Activated CD8-positive, alpha-beta T cell treated with anti-CD3 and anti-CD28 coated beads for 36 hours (primary cell): ENCODE results near the gene PICALM. TPM values are rescaled to one million over a fixed set of nuclear protein-coding genes. Genes with fewer than 3 reads are reported as not detected.
A peak's percentile ranks its signal among the peaks of the same experiment; 100 is the strongest.

Experiments
- ATAC-seq: fragments of 200-7000 bp; cut with Tn5 transposase; one replicate; pipeline ENCODE4 v1.10.0; 2021; ENCODE audit warnings: mild to moderate bottlenecking, moderate library complexity
- CTCF ChIA-PET: fragments of 350-600 bp; sonication (Branson Sonifier 250); formaldehyde crosslinking; loops from one replicate; lab custom pipeline; 2021; ENCODE audit warnings: antibody characterized with exemption; lab: Charles Lee
- POLR2A ChIA-PET: fragments of 350-600 bp; sonication (Branson Sonifier 250); formaldehyde crosslinking; loops from one replicate; lab custom pipeline; 2021; ENCODE audit warnings: antibody characterized with exemption; lab: Charles Lee
- DNase-seq: peaks from one replicate; pipeline ENCODE4 v3.0.0-alpha.2; 2020
- H3K27ac Mint-ChIP-seq: one replicate; pipeline ENCODE4 v1.8.0; 2021; ENCODE audit warnings: mild to moderate bottlenecking, mixed read lengths
- H3K27me3 Mint-ChIP-seq: one replicate; pipeline ENCODE4 v1.8.0; 2021; ENCODE audit warnings: mixed read lengths
- H3K36me3 Mint-ChIP-seq: one replicate; pipeline ENCODE4 v1.8.0; 2021; ENCODE audit warnings: low read depth, mixed read lengths
- H3K4me1 Mint-ChIP-seq: one replicate; pipeline ENCODE4 v1.8.0; 2021; ENCODE audit warnings: low read depth, mixed read lengths
- H3K4me3 Mint-ChIP-seq: one replicate; pipeline ENCODE4 v1.8.0; 2021; ENCODE audit warnings: mild to moderate bottlenecking, moderate library complexity, mixed read lengths
- H3K9me3 Mint-ChIP-seq: one replicate; pipeline ENCODE4 v1.8.0; 2021; ENCODE audit warnings: mixed read lengths
- CTCF ChIP-seq: fragments of 200-600 bp; IDR thresholded peaks from one replicate; pipeline ENCODE4 v1.8.0; 2022; ENCODE audit warnings: antibody characterized with exemption, mild to moderate bottlenecking
- intact Hi-C: fragments of 100-400 bp; cut with micrococcal nuclease; formaldehyde crosslinking; loops from one replicate; pipeline ENCODE4 v1.10.0; 2022
- total RNA-seq, 2 experiments: library from RNA; stranded (reverse); gene quantifications; one replicate each; pipeline ENCODE4 v1.2.3, GENCODE V29; 2021

The PICALM gene
- total RNA-seq = 10 to 100 TPM; 57.5 to 61.2 TPM

- peaks cover 29% of the 10 kb centered on the region for H3K36me3 Mint-ChIP-seq
- H3K9me3 Mint-ChIP-seq = no peaks in the 10 kb centered on the region
- no peak for TF ChIP-seq CTCF
Observed at GRCh38 chr11:86068951-86069407, at the start of gene PICALM. PICALM (minus strand) TSS chr11:86069084; CDS start chr11:86068780, 304 bp downstream.

GRCh38 chr11:86118253-86118652, 49.4 kb upstream of the PICALM start:
- H3K4me3 Mint-ChIP-seq = no peak overlapping the region
- H3K27ac Mint-ChIP-seq = no peak overlapping the region
- DNase-seq (no peak), ATAC-seq (no peak)
- no peaks in the 10 kb centered on the region for H3K9me3 Mint-ChIP-seq
- peaks cover 3% of the 10 kb centered on the region for H3K27me3 Mint-ChIP-seq
- no peak for TF ChIP-seq CTCF
- intact Hi-C loops = loop anchor here (5.0 kb wide), 2 partner anchors 71 to 74 kb away; no protein-coding TSS in a partner anchor
- ChIA-PET POLR2A (interaction anchor here (0.6 kb wide), 1 partner anchor 683 kb away, joined by 3 read pairs; no protein-coding TSS in a partner anchor), CTCF (interaction anchor here (1.1 to 1.2 kb wide), 2 partner anchors 14 to 65 kb away, joined by 3 to 4 read pairs; no protein-coding TSS in a partner anchor)
- H3K4me1 Mint-ChIP-seq = peaks cover 29% of the 10 kb centered on the region
- no peaks in the 10 kb centered on the region for H3K36me3 Mint-ChIP-seq

More at GRCh38 chr11:86068951-86069407, at the start of gene PICALM:
- DNase-seq (peak; percentile 98), ATAC-seq (peak; percentile 91)
- ChIA-PET CTCF (interaction anchor here (0.7 to 6.0 kb wide), 11 partner anchors 21 to 214 kb away, joined by 3 to 47 read pairs (median 5); partner anchors contain the start of gene CCDC83), POLR2A (interaction anchor here (0.7 to 5.5 kb wide), 16 partner anchors 10 to 216 kb away, joined by 3 to 37 read pairs (median 4); partner anchors contain the start of gene EED)
- Mint-ChIP-seq H3K27me3 (no peaks in the 10 kb centered on the region), H3K4me1 (peaks cover 21% of the 10 kb centered on the region), H3K27ac (peak within 1 kb of the TSS; percentile 98), H3K4me3 (peak within 1 kb of the TSS; percentile 100)
- intact Hi-C loops = loop anchor here (5.0 kb wide), 2 partner anchors 123 to 218 kb away; no protein-coding TSS in a partner anchor

GRCh38 chr11:86117712-86118063, 48.8 kb upstream of the PICALM start:
- H3K27me3 Mint-ChIP-seq = peaks cover 3% of the 10 kb centered on the region
- no peaks in the 10 kb centered on the region for H3K36me3 Mint-ChIP-seq
- no peak overlapping the region for H3K27ac Mint-ChIP-seq
- TF ChIP-seq CTCF = no peak
- ChIA-PET POLR2A (interaction anchor here (1.0 kb wide), 1 partner anchor 48 kb away, joined by 4 read pairs; no protein-coding TSS in a partner anchor), CTCF (interaction anchor here (1.1 to 1.2 kb wide), 2 partner anchors 14 to 59 kb away, joined by 4 read pairs; no protein-coding TSS in a partner anchor)
- no peak overlapping the region for H3K4me3 Mint-ChIP-seq
- no peak for ATAC-seq
- H3K4me1 Mint-ChIP-seq = peaks cover 29% of the 10 kb centered on the region
- no peaks in the 10 kb centered on the region for H3K9me3 Mint-ChIP-seq
- no peak for DNase-seq
- intact Hi-C loops = loop anchor here (5.0 kb wide), 2 partner anchors 70 to 75 kb away; no protein-coding TSS in a partner anchor

GRCh38 chr11:86117001-86117711, 48.3 kb upstream of the PICALM start:
- H3K36me3 Mint-ChIP-seq = no peaks in the 10 kb centered on the region
- intact Hi-C loops = loop anchor here (5.0 kb wide), 2 partner anchors 70 to 75 kb away; no protein-coding TSS in a partner anchor
- H3K4me3 Mint-ChIP-seq = no peak overlapping the region
- ChIA-PET CTCF (interaction anchor here (1.1 to 3.6 kb wide), 4 partner anchors 13 to 76 kb away, joined by 3 to 13 read pairs (median 4); no protein-coding TSS in a partner anchor), POLR2A (interaction anchor here (0.9 to 1.0 kb wide), 2 partner anchors 17 to 47 kb away, joined by 3 to 4 read pairs; no protein-coding TSS in a partner anchor)
- H3K9me3 Mint-ChIP-seq = no peaks in the 10 kb centered on the region
- H3K4me1 Mint-ChIP-seq = peaks cover 29% of the 10 kb centered on the region
- no peak for ATAC-seq
- no peak for DNase-seq
- H3K27ac Mint-ChIP-seq = peak overlapping the region; percentile 84
- TF ChIP-seq CTCF = no peak
- peaks cover 3% of the 10 kb centered on the region for H3K27me3 Mint-ChIP-seq
